KBM-7 (cell line): ENCODE data around the gene NINJ2.
"Not testable (repeated sequence)": the region's sequence is repeated elsewhere in the genome, so short reads cannot be mapped to it uniquely, and the experiment has no call there.

Source experiments
- DNase-seq: peaks from one replicate; pipeline ENCODE4 v3.0.0-alpha.2; 2015
- in situ Hi-C: fragments of 300-500 bp; cut with MboI; formaldehyde crosslinking; loops from 2 replicates; pipeline ENCODE4 v1.14.3; 2020; ENCODE audit warnings: low sequenced_read_pairs, low pct_unique_long_range_greater_than_20kb, mixed read lengths

The NINJ2 gene

GRCh38 chr12:644303-644639 lies 19.0 kb downstream of the NINJ2 start:
- no peak for DNase-seq
- in situ Hi-C loops, result no loop called here

GRCh38 chr12:643475-644302 lies 19.6 kb downstream of the NINJ2 start:
- in situ Hi-C loops, result no loop called here
- peak; percentile 62 for DNase-seq

GRCh38 chr12:642633-643474 lies 20.4 kb downstream of the NINJ2 start:
- in situ Hi-C loops, result no loop called here
- DNase-seq, result peak; percentile 82

GRCh38 chr12:641321-641720 lies 21.9 kb downstream of the NINJ2 start:
- in situ Hi-C loops, DNase-seq: not testable (repeated sequence)

GRCh38 chr12:640773-641172 lies 22.5 kb downstream of the NINJ2 start:
- no peak for DNase-seq
- in situ Hi-C loops, result no loop called here

- no peak for DNase-seq
- in situ Hi-C loops, result no loop called here
Observed at GRCh38 chr12:639988-640387, 23.3 kb downstream of the NINJ2 start.

GRCh38 chr12:639566-639965 lies 23.7 kb downstream of the NINJ2 start:
- in situ Hi-C loops, result no loop called here
- no peak for DNase-seq

- in situ Hi-C loops, result no loop called here
- peak; percentile 51 for DNase-seq
Observed at GRCh38 chr12:638953-639557, 24.2 kb downstream of the NINJ2 start.

GRCh38 chr12:636632-637031 lies 26.6 kb downstream of the NINJ2 start:
- peak; percentile 36 for DNase-seq
- in situ Hi-C loops, result no loop called here

GRCh38 chr12:633731-634130 lies 29.5 kb downstream of the NINJ2 start:
- no peak for DNase-seq
- in situ Hi-C loops, result no loop called here

GRCh38 chr12:632102-632696 lies 31.0 kb downstream of the NINJ2 start:
- DNase-seq, result no peak
- in situ Hi-C loops, result no loop called here

GRCh38 chr12:630656-631632 lies 32.3 kb downstream of the NINJ2 start:
- in situ Hi-C loops, result no loop called here
- DNase-seq, result no peak

GRCh38 chr12:628742-629078 lies 34.5 kb downstream of the NINJ2 start:
- not testable (repeated sequence) for DNase-seq

GRCh38 chr12:627863-628741 lies 35.1 kb downstream of the NINJ2 start:
- DNase-seq, result no peak
- in situ Hi-C loops, result no loop called here

More at GRCh38 chr12:628742-629078, 34.5 kb downstream of the NINJ2 start:
- in situ Hi-C loops, result not testable (repeated sequence)

- DNase-seq, result no peak
- in situ Hi-C loops, result no loop called here
Observed at GRCh38 chr12:627285-627684, 36.0 kb downstream of the NINJ2 start.

- in situ Hi-C loops, result no loop called here
- no peak for DNase-seq
Observed at GRCh38 chr12:625998-626397, 37.2 kb downstream of the NINJ2 start.

GRCh38 chr12:623865-624372 lies 39.3 kb downstream of the NINJ2 start:
- DNase-seq, result no peak
- in situ Hi-C loops, result no loop called here
